ENCODE measurements around the gene RNF20. TPM values are rescaled to one million over a fixed set of nuclear protein-coding genes. Genes with fewer than 3 reads are reported as not detected.
"Not testable (repeated sequence)": the region's sequence is repeated elsewhere in the genome, so short reads cannot be mapped to it uniquely, and the experiment has no call there.

The RNF20 gene
- total RNA-seq, 1 donor from 2014 or later = 42.8 TPM

DNA sequence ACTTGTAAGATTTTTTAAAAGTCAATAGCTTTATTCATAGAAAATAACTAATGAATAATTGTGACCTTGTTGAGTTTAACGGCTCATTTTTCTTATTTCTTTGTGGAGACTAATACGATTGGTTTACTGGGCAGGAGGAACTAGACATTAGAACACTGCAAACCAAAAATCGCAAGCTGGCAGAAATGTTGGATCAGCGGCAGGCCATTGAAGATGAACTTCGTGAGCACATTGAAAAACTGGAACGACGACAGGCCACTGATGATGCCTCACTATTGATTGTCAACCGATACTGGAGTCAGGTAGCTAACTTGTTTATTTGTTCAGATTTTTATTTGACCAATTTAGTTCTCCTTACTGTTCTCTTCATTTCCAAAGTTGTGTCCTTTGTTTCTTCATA lies 6.4 kb downstream of the RNF20 start:
- H3K9me3 ChIP-seq (ENCODE audit: insufficient read depth, low read depth, low read length) = no peaks in the 10 kb centered on the region
- Mint-ChIP-seq H3K9me3 (ENCODE audit: unreplicated experiment) (peaks cover 2% of the 10 kb centered on the region), H3K4me1 (ENCODE audit: low read depth, unreplicated experiment) (peaks cover 10% of the 10 kb centered on the region), H3K36me3 (ENCODE audit: low read depth, unreplicated experiment) (peaks cover 15% of the 10 kb centered on the region), H3K27me3 (ENCODE audit: low read depth, unreplicated experiment) (no peaks in the 10 kb centered on the region), H3K27ac (ENCODE audit: unreplicated experiment) (no peak overlapping the region), H3K4me3 (ENCODE audit: unreplicated experiment) (no peak overlapping the region)
- H3K4me3 ChIP-seq (ENCODE audit: insufficient read depth, low read depth, low read length) = no peak overlapping the region
- no peak overlapping the region for H3K9ac ChIP-seq (ENCODE audit: low read length)
- H3K4me1 ChIP-seq (ENCODE audit: insufficient read depth, low read length) = no peaks in the 10 kb centered on the region
- H4K20me1 ChIP-seq (ENCODE audit: insufficient read depth, low read length) = peaks cover 33% of the 10 kb centered on the region
- peaks cover 8% of the 10 kb centered on the region for H3K36me3 ChIP-seq (ENCODE audit: insufficient read depth, low read length)
- no peaks in the 10 kb centered on the region for H3K27me3 ChIP-seq (ENCODE audit: insufficient read depth, low read length)
- FAIRE-seq (no peak), DNase-seq (ENCODE audit: low read depth) (no peak)
- peaks cover 34% of the 10 kb centered on the region for H3K79me2 ChIP-seq (ENCODE audit: insufficient read depth, low read length)
- no peak overlapping the region for H2AFZ ChIP-seq (ENCODE audit: low read depth, low read length)
- H3K4me2 ChIP-seq (ENCODE audit: low read length) = no peak overlapping the region
- TF ChIP-seq, protein P1, sequence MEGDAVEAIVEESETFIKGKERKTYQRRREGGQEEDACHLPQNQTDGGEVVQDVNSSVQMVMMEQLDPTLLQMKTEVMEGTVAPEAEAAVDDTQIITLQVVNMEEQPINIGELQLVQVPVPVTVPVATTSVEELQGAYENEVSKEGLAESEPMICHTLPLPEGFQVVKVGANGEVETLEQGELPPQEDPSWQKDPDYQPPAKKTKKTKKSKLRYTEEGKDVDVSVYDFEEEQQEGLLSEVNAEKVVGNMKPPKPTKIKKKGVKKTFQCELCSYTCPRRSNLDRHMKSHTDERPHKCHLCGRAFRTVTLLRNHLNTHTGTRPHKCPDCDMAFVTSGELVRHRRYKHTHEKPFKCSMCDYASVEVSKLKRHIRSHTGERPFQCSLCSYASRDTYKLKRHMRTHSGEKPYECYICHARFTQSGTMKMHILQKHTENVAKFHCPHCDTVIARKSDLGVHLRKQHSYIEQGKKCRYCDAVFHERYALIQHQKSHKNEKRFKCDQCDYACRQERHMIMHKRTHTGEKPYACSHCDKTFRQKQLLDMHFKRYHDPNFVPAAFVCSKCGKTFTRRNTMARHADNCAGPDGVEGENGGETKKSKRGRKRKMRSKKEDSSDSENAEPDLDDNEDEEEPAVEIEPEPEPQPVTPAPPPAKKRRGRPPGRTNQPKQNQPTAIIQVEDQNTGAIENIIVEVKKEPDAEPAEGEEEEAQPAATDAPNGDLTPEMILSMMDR (IDR thresholded peaks at IDR 0.05; ENCODE audit: insufficient read depth, low read depth, low read length) = no peak
- TF ChIP-seq EZH2 (IDR thresholded peaks at IDR 0.05; ENCODE audit: insufficient read depth, low read length) = no peak
- no peak overlapping the region for H3K27ac ChIP-seq (ENCODE audit: low read depth, low read length)

DNA sequence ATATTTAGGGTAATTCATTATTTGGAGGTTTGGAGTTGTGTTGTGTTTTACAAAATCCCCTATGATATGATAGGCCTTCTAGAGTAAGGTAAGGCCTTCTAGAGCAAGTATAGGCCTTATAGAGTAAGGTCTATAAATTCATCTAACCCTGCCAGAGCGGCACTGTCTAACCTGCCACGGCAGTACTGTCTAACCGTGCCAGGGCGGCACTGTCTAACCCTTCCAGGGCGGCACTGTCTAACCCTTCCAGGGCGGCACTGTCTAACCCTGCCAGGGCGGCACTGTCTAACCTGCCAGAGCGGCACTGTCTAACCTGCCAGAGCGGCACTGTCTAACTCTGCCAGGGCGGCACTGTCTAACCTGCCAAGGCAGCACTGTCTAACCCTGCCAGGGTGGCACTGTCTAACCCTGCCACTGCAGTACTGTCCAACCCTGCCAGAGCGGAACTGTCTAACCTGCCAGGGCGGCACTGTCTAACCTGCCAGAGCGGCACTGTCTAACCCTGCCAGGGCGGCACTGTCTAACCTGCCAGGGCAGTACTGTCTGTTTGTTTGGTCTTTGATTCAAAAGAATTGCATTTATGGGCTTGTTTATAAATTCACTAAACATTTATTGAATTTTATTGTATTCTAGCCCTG lies 9.6 kb downstream of the RNF20 start:
- H3K27ac ChIP-seq (ENCODE audit: low read depth, low read length) = no peak overlapping the region
- H3K4me1 ChIP-seq (ENCODE audit: insufficient read depth, low read length) = no peaks in the 10 kb centered on the region
- no peak overlapping the region for H3K4me3 ChIP-seq (ENCODE audit: insufficient read depth, low read depth, low read length)
- H3K9me3 ChIP-seq (ENCODE audit: insufficient read depth, low read depth, low read length) = no peaks in the 10 kb centered on the region
- no peaks in the 10 kb centered on the region for H3K27me3 ChIP-seq (ENCODE audit: insufficient read depth, low read length)
- FAIRE-seq = no peak
- TF ChIP-seq, protein P1 (IDR thresholded peaks at IDR 0.05; ENCODE audit: insufficient read depth, low read depth, low read length) = no peak
- no peak for TF ChIP-seq EZH2 (IDR thresholded peaks at IDR 0.05; ENCODE audit: insufficient read depth, low read length)
- Mint-ChIP-seq H3K4me3 (ENCODE audit: unreplicated experiment) (no peak overlapping the region), H3K27me3 (ENCODE audit: low read depth, unreplicated experiment) (no peaks in the 10 kb centered on the region), H3K36me3 (ENCODE audit: low read depth, unreplicated experiment) (peaks cover 9% of the 10 kb centered on the region), H3K27ac (ENCODE audit: unreplicated experiment) (no peak overlapping the region), H3K9me3 (ENCODE audit: unreplicated experiment) (peaks cover 2% of the 10 kb centered on the region), H3K4me1 (ENCODE audit: low read depth, unreplicated experiment) (peaks cover 5% of the 10 kb centered on the region)
- H3K79me2 ChIP-seq (ENCODE audit: insufficient read depth, low read length) = peaks cover 6% of the 10 kb centered on the region
- no peak overlapping the region for H2AFZ ChIP-seq (ENCODE audit: low read depth, low read length)
- H3K9ac ChIP-seq (ENCODE audit: low read length) = no peak overlapping the region
- no peak for DNase-seq (ENCODE audit: low read depth)
- H3K4me2 ChIP-seq (ENCODE audit: low read length) = no peak overlapping the region
- H4K20me1 ChIP-seq (ENCODE audit: insufficient read depth, low read length) = peaks cover 17% of the 10 kb centered on the region
- peaks cover 18% of the 10 kb centered on the region for H3K36me3 ChIP-seq (ENCODE audit: insufficient read depth, low read length)

DNA sequence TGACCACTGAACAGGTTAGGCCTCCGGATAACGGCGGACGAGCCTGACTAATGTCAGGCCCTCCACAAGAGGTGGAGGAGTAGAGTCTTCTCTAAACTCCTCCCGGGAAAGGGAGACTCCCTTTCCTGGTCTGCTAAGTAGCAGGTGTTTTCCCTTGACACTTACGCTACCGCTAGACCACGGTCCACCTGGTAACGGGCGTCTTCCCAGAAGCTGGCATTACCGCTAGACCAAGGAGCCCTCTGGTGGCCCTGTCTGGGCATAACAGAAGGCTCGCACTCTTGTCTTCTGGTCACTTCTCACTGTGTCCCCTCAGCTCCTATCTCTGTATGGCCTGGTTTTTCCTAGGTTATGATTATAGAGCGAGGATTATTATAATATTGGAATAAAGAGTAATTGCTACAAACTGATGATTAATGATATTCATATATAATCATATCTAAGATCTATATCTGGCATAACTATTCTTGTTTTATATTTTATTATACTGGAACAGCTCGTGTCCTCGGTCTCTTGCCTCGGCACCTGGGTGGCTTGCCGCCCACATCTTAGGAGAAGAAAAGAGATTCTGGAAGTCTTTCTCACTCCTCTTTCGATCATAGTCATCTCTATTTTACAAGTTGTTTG lies 15.9 kb downstream of the RNF20 start:
- peaks cover 47% of the 10 kb centered on the region for H3K36me3 ChIP-seq (ENCODE audit: insufficient read depth, low read length)

More for the DNA sequence above, 15.9 kb downstream of the RNF20 start:
- not testable (repeated sequence) for H3K4me3 Mint-ChIP-seq (ENCODE audit: unreplicated experiment); H2AFZ ChIP-seq (ENCODE audit: low read depth, low read length); DNase-seq (ENCODE audit: low read depth); H3K79me2 ChIP-seq (ENCODE audit: insufficient read depth, low read length); H3K4me1 ChIP-seq (ENCODE audit: insufficient read depth, low read length); H3K27ac ChIP-seq (ENCODE audit: low read depth, low read length); H4K20me1 ChIP-seq (ENCODE audit: insufficient read depth, low read length); H3K27me3 ChIP-seq (ENCODE audit: insufficient read depth, low read length); H3K4me3 ChIP-seq (ENCODE audit: insufficient read depth, low read depth, low read length); H3K9ac ChIP-seq (ENCODE audit: low read length); H3K9me3 Mint-ChIP-seq (ENCODE audit: unreplicated experiment); H3K27me3 Mint-ChIP-seq (ENCODE audit: low read depth, unreplicated experiment); H3K27ac Mint-ChIP-seq (ENCODE audit: unreplicated experiment); H3K9me3 ChIP-seq (ENCODE audit: insufficient read depth, low read depth, low read length); H3K4me1 Mint-ChIP-seq (ENCODE audit: low read depth, unreplicated experiment); FAIRE-seq; H3K4me2 ChIP-seq (ENCODE audit: low read length)
- H3K36me3 Mint-ChIP-seq (ENCODE audit: low read depth, unreplicated experiment) = peaks cover 13% of the 10 kb centered on the region

Data from astrocyte (in vitro differentiated cells and primary cell).